Measurements from ENCODE around the gene EML1. TPM values are rescaled to one million over a fixed set of nuclear protein-coding genes. Genes with fewer than 3 reads are reported as not detected.
"Not testable (repeated sequence)": the region's sequence is repeated elsewhere in the genome, so short reads cannot be mapped to it uniquely, and the experiment has no call there.

The EML1 gene
- total RNA-seq, 2 experiments from 2014 or later: not detected

GRCh38 chr14:99759546-99759925, 33.7 kb upstream of the EML1 start:
- H3K27me3 Mint-ChIP-seq: peaks cover 9% of the 10 kb centered on the region
- no peak overlapping the region for H3K4me3 Mint-ChIP-seq
- no peaks in the 10 kb centered on the region for H3K9me3 Mint-ChIP-seq
- ChIA-PET POLR2A (no interaction called here), CTCF (no interaction called here)
- no peaks in the 10 kb centered on the region for H3K36me3 Mint-ChIP-seq (ENCODE audit: low read depth)
- no peak for DNase-seq
- H3K27ac Mint-ChIP-seq: no peak overlapping the region
- no peaks in the 10 kb centered on the region for H3K4me1 Mint-ChIP-seq

GRCh38 chr14:99760817-99761216, 32.4 kb upstream of the EML1 start:
- CTCF ChIA-PET: no interaction called here
- POLR2A ChIA-PET: no interaction called here
- DNase-seq: no peak

GRCh38 chr14:99762911-99763310, 30.3 kb upstream of the EML1 start:
- CTCF ChIA-PET; POLR2A ChIA-PET; H3K4me1 Mint-ChIP-seq; H3K27me3 Mint-ChIP-seq; H3K27ac Mint-ChIP-seq; H3K4me3 Mint-ChIP-seq; DNase-seq; H3K36me3 Mint-ChIP-seq (ENCODE audit: low read depth); H3K9me3 Mint-ChIP-seq: not testable (repeated sequence)

More at GRCh38 chr14:99760817-99761216, 32.4 kb upstream of the EML1 start:
- Mint-ChIP-seq H3K27ac (no peak overlapping the region), H3K9me3 (no peaks in the 10 kb centered on the region), H3K27me3 (peaks cover 7% of the 10 kb centered on the region), H3K4me1 (no peaks in the 10 kb centered on the region), H3K4me3 (no peak overlapping the region), H3K36me3 (ENCODE audit: low read depth) (no peaks in the 10 kb centered on the region)

GRCh38 chr14:99763527-99764221, 29.5 kb upstream of the EML1 start:
- DNase-seq: no peak
- Mint-ChIP-seq H3K4me3 (no peak overlapping the region), H3K9me3 (no peaks in the 10 kb centered on the region), H3K4me1 (no peaks in the 10 kb centered on the region), H3K27me3 (peaks cover 13% of the 10 kb centered on the region), H3K36me3 (ENCODE audit: low read depth) (no peaks in the 10 kb centered on the region), H3K27ac (no peak overlapping the region)
- POLR2A ChIA-PET: no interaction called here
- CTCF ChIA-PET: no interaction called here

GRCh38 chr14:99764222-99764706, 28.9 kb upstream of the EML1 start:
- Mint-ChIP-seq H3K4me3 (no peak overlapping the region), H3K9me3 (no peaks in the 10 kb centered on the region), H3K27me3 (peaks cover 13% of the 10 kb centered on the region), H3K36me3 (ENCODE audit: low read depth) (no peaks in the 10 kb centered on the region), H3K4me1 (no peaks in the 10 kb centered on the region), H3K27ac (no peak overlapping the region)
- no peak for DNase-seq
- ChIA-PET POLR2A (no interaction called here), CTCF (no interaction called here)

GRCh38 chr14:99768381-99768780, 24.8 kb upstream of the EML1 start:
- no peaks in the 10 kb centered on the region for H3K9me3 Mint-ChIP-seq
- no peak for DNase-seq
- H3K4me1 Mint-ChIP-seq: no peaks in the 10 kb centered on the region
- CTCF ChIA-PET: interaction anchor here (0.7 kb wide), 1 partner anchor 29 kb away, joined by 5 read pairs; no protein-coding TSS in a partner anchor
- H3K36me3 Mint-ChIP-seq (ENCODE audit: low read depth): no peaks in the 10 kb centered on the region
- POLR2A ChIA-PET: no interaction called here
- H3K27ac Mint-ChIP-seq: no peak overlapping the region
- H3K27me3 Mint-ChIP-seq: peaks cover 23% of the 10 kb centered on the region
- no peak overlapping the region for H3K4me3 Mint-ChIP-seq

GRCh38 chr14:99769123-99769522, 24.1 kb upstream of the EML1 start:
- Mint-ChIP-seq H3K4me3 (no peak overlapping the region), H3K27ac (no peak overlapping the region), H3K27me3 (peaks cover 23% of the 10 kb centered on the region), H3K4me1 (no peaks in the 10 kb centered on the region), H3K36me3 (ENCODE audit: low read depth) (no peaks in the 10 kb centered on the region), H3K9me3 (no peaks in the 10 kb centered on the region)
- no peak for DNase-seq
- ChIA-PET CTCF (interaction anchor here (0.6 to 0.7 kb wide), 2 partner anchors 28 to 33 kb away, joined by 5 read pairs; no protein-coding TSS in a partner anchor), POLR2A (no interaction called here)

- DNase-seq: no peak
- no peak overlapping the region for H3K4me3 Mint-ChIP-seq
- H3K27ac Mint-ChIP-seq: no peak overlapping the region
- H3K36me3 Mint-ChIP-seq (ENCODE audit: low read depth): no peaks in the 10 kb centered on the region
- no peaks in the 10 kb centered on the region for H3K9me3 Mint-ChIP-seq
- POLR2A ChIA-PET: no interaction called here
- CTCF ChIA-PET: no interaction called here
- peaks cover 27% of the 10 kb centered on the region for H3K27me3 Mint-ChIP-seq
- no peaks in the 10 kb centered on the region for H3K4me1 Mint-ChIP-seq
Measured at GRCh38 chr14:99769799-99770198, 23.4 kb upstream of the EML1 start.

GRCh38 chr14:99772371-99773283, 20.6 kb upstream of the EML1 start:
- Mint-ChIP-seq H3K9me3 (no peaks in the 10 kb centered on the region), H3K4me3 (no peak overlapping the region), H3K4me1 (no peaks in the 10 kb centered on the region), H3K36me3 (ENCODE audit: low read depth) (no peaks in the 10 kb centered on the region), H3K27ac (no peak overlapping the region), H3K27me3 (peaks cover 41% of the 10 kb centered on the region)
- CTCF ChIA-PET: no interaction called here
- POLR2A ChIA-PET: no interaction called here
- no peak for DNase-seq

GRCh38 chr14:99773521-99774497, 19.4 kb upstream of the EML1 start:
- no peak for DNase-seq
- H3K4me1 Mint-ChIP-seq: no peaks in the 10 kb centered on the region
- CTCF ChIA-PET: no interaction called here
- H3K9me3 Mint-ChIP-seq: no peaks in the 10 kb centered on the region
- H3K4me3 Mint-ChIP-seq: no peak overlapping the region
- POLR2A ChIA-PET: no interaction called here
- peaks cover 46% of the 10 kb centered on the region for H3K27me3 Mint-ChIP-seq
- no peak overlapping the region for H3K27ac Mint-ChIP-seq
- no peaks in the 10 kb centered on the region for H3K36me3 Mint-ChIP-seq (ENCODE audit: low read depth)

GRCh38 chr14:99774556-99775307, 18.5 kb upstream of the EML1 start:
- Mint-ChIP-seq H3K4me1 (no peaks in the 10 kb centered on the region), H3K36me3 (ENCODE audit: low read depth) (no peaks in the 10 kb centered on the region), H3K4me3 (no peak overlapping the region), H3K9me3 (no peaks in the 10 kb centered on the region), H3K27me3 (peaks cover 48% of the 10 kb centered on the region), H3K27ac (no peak overlapping the region)
- no peak for DNase-seq
- POLR2A ChIA-PET: no interaction called here
- CTCF ChIA-PET: no interaction called here

- Mint-ChIP-seq H3K36me3 (ENCODE audit: low read depth) (no peaks in the 10 kb centered on the region), H3K27ac (no peak overlapping the region), H3K9me3 (no peaks in the 10 kb centered on the region), H3K27me3 (peaks cover 45% of the 10 kb centered on the region), H3K4me3 (no peak overlapping the region), H3K4me1 (no peaks in the 10 kb centered on the region)
- no peak for DNase-seq
- ChIA-PET CTCF (no interaction called here), POLR2A (no interaction called here)
Measured at GRCh38 chr14:99775351-99775750, 17.9 kb upstream of the EML1 start.

Data from activated CD4-positive, alpha-beta memory T cell treated with anti-CD3 and anti-CD28 coated beads, Interleukin-2, amount 10 ng/mL, durations not matched to agents 7 days and 5 days (primary cell).